Chondrocyte (in vitro differentiated cells): ENCODE results near the gene UBE2L5. TPM values are rescaled to one million over a fixed set of nuclear protein-coding genes. Genes with fewer than 3 reads are reported as not detected.
"Not testable (repeated sequence)": the region's sequence is repeated elsewhere in the genome, so short reads cannot be mapped to it uniquely, and the experiment has no call there.

Experiments used
- DNase-seq: peaks from one replicate; pipeline ENCODE4 v3.0.0; 2021; ENCODE audit warnings: mixed read lengths, low spot score
- H3K27ac Mint-ChIP-seq: one replicate; pipeline ENCODE4 v1.8.0; 2021; ENCODE audit warnings: mild to moderate bottlenecking, moderate library complexity, mixed read lengths; ENCODE audit not compliant: unreplicated experiment
- H3K27me3 Mint-ChIP-seq: 2 replicates; pipeline ENCODE4 v1.8.0; 2021; ENCODE audit warnings: low read depth, mixed read lengths
- H3K36me3 Mint-ChIP-seq: 2 replicates; pipeline ENCODE4 v1.8.0; 2021; ENCODE audit warnings: low read depth, mixed read lengths
- H3K4me1 Mint-ChIP-seq: 2 replicates; pipeline ENCODE4 v1.8.0; 2021; ENCODE audit warnings: low read depth, mild to moderate bottlenecking, mixed read lengths
- H3K4me3 Mint-ChIP-seq: one replicate; pipeline ENCODE4 v1.8.0; 2021; ENCODE audit warnings: mild to moderate bottlenecking, moderate library complexity, mixed read lengths; ENCODE audit not compliant: unreplicated experiment
- H3K9me3 Mint-ChIP-seq: 2 replicates; pipeline ENCODE4 v1.8.0; 2021; ENCODE audit warnings: low read depth, mixed read lengths
- CTCF ChIP-seq: fragments of 200-600 bp; sonication (generic); IDR thresholded peaks from 2 replicates; pipeline ENCODE4 v1.5.0; 2021; ENCODE audit warnings: antibody characterized with exemption, mild to moderate bottlenecking, moderate library complexity
- total RNA-seq: library from RNA; stranded (reverse); gene quantifications from 3 replicates; pipeline ENCODE4 v1.2.1, GENCODE V29; 2021

Gene UBE2L5
- total RNA-seq, 1 donor from 2014 or later = not detected

DNA sequence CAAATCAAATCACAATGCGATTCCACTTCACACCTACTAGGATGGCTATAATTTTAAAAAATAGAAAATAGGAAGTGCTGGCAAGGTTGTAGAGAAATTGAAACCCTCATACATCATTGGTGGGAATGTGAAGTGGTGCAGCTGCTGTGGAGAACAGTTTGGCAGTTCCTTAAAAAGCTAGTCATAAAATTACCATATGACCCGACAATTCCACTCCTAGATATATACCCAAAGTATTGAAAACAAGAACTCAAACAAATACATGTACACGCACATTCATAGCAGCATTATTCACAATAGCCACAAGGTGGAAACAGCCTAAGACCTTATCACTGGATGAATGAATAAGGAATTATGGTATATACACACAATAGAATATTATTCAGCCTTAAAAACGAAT lies 31.4 kb downstream of the UBE2L5 start:
- H3K4me1 Mint-ChIP-seq = no peaks in the 10 kb centered on the region
- no peaks in the 10 kb centered on the region for H3K27me3 Mint-ChIP-seq
- H3K9me3 Mint-ChIP-seq = no peaks in the 10 kb centered on the region
- DNase-seq = no peak
- peak; percentile 58 for TF ChIP-seq CTCF
- H3K27ac Mint-ChIP-seq = no peak overlapping the region
- no peak overlapping the region for H3K4me3 Mint-ChIP-seq
- peaks cover 2% of the 10 kb centered on the region for H3K36me3 Mint-ChIP-seq

- Mint-ChIP-seq H3K27ac (no peak overlapping the region), H3K4me1 (no peaks in the 10 kb centered on the region), H3K9me3 (no peaks in the 10 kb centered on the region), H3K27me3 (no peaks in the 10 kb centered on the region), H3K4me3 (no peak overlapping the region), H3K36me3 (peaks cover 5% of the 10 kb centered on the region)
- TF ChIP-seq CTCF = no peak
- DNase-seq = no peak
Measured at GRCh38 chr13:30454991-30455390, 32.7 kb downstream of the UBE2L5 start.

DNA sequence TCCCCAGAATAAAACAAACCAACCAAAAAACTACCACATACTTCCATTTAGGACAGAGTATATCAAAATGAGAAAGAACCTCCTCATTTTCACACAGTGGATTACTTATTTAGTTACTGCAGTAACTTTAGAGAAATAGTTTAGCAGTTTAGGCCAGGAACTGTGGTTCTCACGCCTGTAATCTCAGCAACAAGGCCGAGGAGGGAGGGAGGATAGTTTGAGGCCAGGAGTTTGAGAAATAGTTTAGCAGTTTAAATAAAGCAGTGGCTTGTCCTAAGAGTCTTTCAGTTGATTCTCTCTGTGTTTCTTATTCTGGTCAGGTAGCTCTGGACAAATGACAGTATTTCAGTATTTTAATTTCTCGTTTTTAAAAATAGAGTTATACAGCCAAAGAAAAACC lies 34.0 kb downstream of the UBE2L5 start:
- H3K27me3 Mint-ChIP-seq = no peaks in the 10 kb centered on the region
- TF ChIP-seq CTCF = no peak
- H3K4me1 Mint-ChIP-seq = peaks cover 1% of the 10 kb centered on the region
- H3K36me3 Mint-ChIP-seq = peaks cover 6% of the 10 kb centered on the region
- no peaks in the 10 kb centered on the region for H3K9me3 Mint-ChIP-seq
- DNase-seq = no peak
- no peak overlapping the region for H3K27ac Mint-ChIP-seq
- no peak overlapping the region for H3K4me3 Mint-ChIP-seq

GRCh38 chr13:30457306-30457891 lies 35.1 kb downstream of the UBE2L5 start:
- Mint-ChIP-seq H3K27me3 (no peaks in the 10 kb centered on the region), H3K9me3 (no peaks in the 10 kb centered on the region), H3K27ac (no peak overlapping the region), H3K36me3 (peaks cover 13% of the 10 kb centered on the region), H3K4me1 (peaks cover 10% of the 10 kb centered on the region), H3K4me3 (no peak overlapping the region)
- DNase-seq = no peak
- no peak for TF ChIP-seq CTCF

- H3K9me3 Mint-ChIP-seq, H3K27ac Mint-ChIP-seq, H3K27me3 Mint-ChIP-seq, DNase-seq, H3K4me3 Mint-ChIP-seq: not testable (repeated sequence)
- H3K36me3 Mint-ChIP-seq = peaks cover 16% of the 10 kb centered on the region
- H3K4me1 Mint-ChIP-seq = peaks cover 33% of the 10 kb centered on the region
- peak; percentile 81 for TF ChIP-seq CTCF
Measured at GRCh38 chr13:30461279-30462066, 39.2 kb downstream of the UBE2L5 start.
